K562 (cell line): ENCODE measurements around the gene VARS1. TPM values are rescaled to one million over a fixed set of nuclear protein-coding genes. Genes with fewer than 3 reads are reported as not detected.

Source experiments
- CBX5 ChIP-seq: IDR thresholded peaks from 2 replicates; pipeline ENCODE4 v1.6.1; 2014; ENCODE audit warnings: low read depth, borderline replicate concordance
- CTCFL ChIP-seq: IDR thresholded peaks from 2 replicates; pipeline ENCODE4 v1.6.1; 2011; ENCODE audit warnings: borderline replicate concordance, low read depth, mild to moderate bottlenecking, moderate library complexity, low read length; ENCODE audit not compliant: insufficient read depth, poor library complexity, severe bottlenecking
- DMBX1 ChIP-seq: fragments of 250-450 bp; sonication (Bioruptor Pico); IDR thresholded peaks from 2 replicates; pipeline ENCODE4 v1.8.0; 2022; ENCODE audit warnings: inconsistent platforms, mild to moderate bottlenecking, moderate library complexity, borderline replicate concordance
- ELF4 ChIP-seq: fragments of 450-650 bp; formaldehyde crosslinking; IDR thresholded peaks from 2 replicates; pipeline ENCODE4 v1.4.0; 2022; ENCODE audit warnings: missing genetic modification characterization
- HIVEP1 ChIP-seq: fragments of 250-450 bp; sonication (Bioruptor Pico); IDR thresholded peaks from 2 replicates; pipeline ENCODE4 v1.4.0; 2020; ENCODE audit warnings: mild to moderate bottlenecking
- HMGXB4 ChIP-seq: sonication (generic); formaldehyde crosslinking; IDR thresholded peaks from 2 replicates; pipeline ENCODE4 v1.8.1; 2023; ENCODE audit warnings: mild to moderate bottlenecking, missing genetic modification reagents
- IFI16 ChIP-seq: fragments of 250-450 bp; sonication (Bioruptor Pico); IDR thresholded peaks from 2 replicates; pipeline ENCODE4 v2.1.2; 2022; ENCODE audit warnings: mild to moderate bottlenecking, inconsistent platforms
- KAT7 ChIP-seq: sonication (generic); formaldehyde crosslinking; IDR thresholded peaks from 2 replicates; pipeline ENCODE4 v1.8.0; 2022; ENCODE audit warnings: missing genetic modification reagents, mild to moderate bottlenecking, borderline replicate concordance
- KDM1A ChIP-seq, 2 experiments: fragments of 450-650 bp; IDR thresholded peaks; 2 replicates each; pipeline ENCODE4 v1.6.1; 2016; ENCODE audit warnings: mild to moderate bottlenecking in 2 of 2
- MLLT1 ChIP-seq, 2 experiments: fragments of 450-650 bp; IDR thresholded peaks; 2 replicates each; pipeline ENCODE4 v1.6.1; 2016
- STAT5A ChIP-seq: IDR thresholded peaks from 2 replicates; pipeline ENCODE4 v1.6.1; 2012; ENCODE audit warnings: low read length, inconsistent platforms, borderline replicate concordance
- ZBTB49 ChIP-seq: sonication (generic); formaldehyde crosslinking; IDR thresholded peaks from 2 replicates; pipeline ENCODE4 v1.8.0; 2022; ENCODE audit warnings: missing genetic modification reagents, mild to moderate bottlenecking, borderline replicate concordance
- ZC3H11A ChIP-seq: IDR thresholded peaks from 2 replicates; pipeline ENCODE4 v1.6.1; 2012; ENCODE audit warnings: low read depth, low read length, improper control_type of control experiment
- ZFP36 ChIP-seq: fragments of 150-350 bp; IDR thresholded peaks from 2 replicates; pipeline ENCODE4 v1.6.1; 2018; ENCODE audit warnings: low read length, low read depth; ENCODE audit not compliant: partially characterized antibody
- polyA plus RNA-seq, 8 experiments: library from polyadenylated mRNA; depleted of rRNA in 4 of 8; stranded (reverse) in 5 of 8; unstranded in 3 of 8; fragments of >200 nt; fragmentation: Nextera tagmentation in 2 of 8; fragmentation: Illumina TruSeq in 1 of 8; extraction: Ambion mirVana in 2 of 8; extraction: Trizol in 1 of 8; gene quantifications; 2 replicates each; pipeline versions ENCODE4 v1.2.1 to v1.2.3, GENCODE V29; 2011 to 2014; ENCODE audit warnings: inconsistent platforms in 1 of 8, missing spikeins in 1 of 8
- total RNA-seq, 7 experiments: library from RNA; depleted of rRNA in 6 of 7; stranded (reverse); fragments of >200 nt in 6 of 7; fragmentation: Illumina TruSeq in 2 of 7; extraction: Trizol in 2 of 7; gene quantifications; 2 replicates each; pipeline versions ENCODE4 v1.2.1 to v1.2.3, GENCODE V29; 2011 to 2021; ENCODE audit warnings: low replicate concordance in 1 of 7

VARS1 gene
- total and polyA plus RNA-seq, 9 of the 15 experiments (the other 6 are each of a cell fraction or from before 2014, with no cell fraction given): 2.9 to 488 (median 130) TPM

GRCh38 chr6:31795616-31796298 lies at the start of gene VARS1 (continued):
- TF ChIP-seq KAT7 (CRISPR knock-in tag) (no peak), ZFP36 (peak; percentile 42), CBX5 (peak; percentile 61; the same call in 1 of the 2 replicates), HMGXB4 (CRISPR knock-in tag) (peak; percentile 99), IFI16 (no peak), STAT5A (peak; percentile 45; the same call in 1 of the 2 replicates), ELF4 (CRISPR knock-in tag) (no peak), HIVEP1 (CRISPR knock-in tag) (no peak), MLLT1 (IDR thresholded peaks at IDR 0.05) (peak; percentile 72 to 80), KDM1A (IDR thresholded peaks at IDR 0.05) (peak; percentile 87 to 91), DMBX1 (CRISPR knock-in tag) (peak; percentile 78; the same call in 1 of the 2 replicates), ZC3H11A (0 out of 2 replicates have a peak, but pooled peaks have one; percentile 72), CTCFL (peak; percentile 100), ZBTB49 (CRISPR knock-in tag) (no peak)
